ENCODE results near the gene CFAP61. TPM values are rescaled to one million over a fixed set of nuclear protein-coding genes. Genes with fewer than 3 reads are reported as not detected.

CFAP61 gene
- total RNA-seq, 2 experiments from 2014 or later: not detected

DNA sequence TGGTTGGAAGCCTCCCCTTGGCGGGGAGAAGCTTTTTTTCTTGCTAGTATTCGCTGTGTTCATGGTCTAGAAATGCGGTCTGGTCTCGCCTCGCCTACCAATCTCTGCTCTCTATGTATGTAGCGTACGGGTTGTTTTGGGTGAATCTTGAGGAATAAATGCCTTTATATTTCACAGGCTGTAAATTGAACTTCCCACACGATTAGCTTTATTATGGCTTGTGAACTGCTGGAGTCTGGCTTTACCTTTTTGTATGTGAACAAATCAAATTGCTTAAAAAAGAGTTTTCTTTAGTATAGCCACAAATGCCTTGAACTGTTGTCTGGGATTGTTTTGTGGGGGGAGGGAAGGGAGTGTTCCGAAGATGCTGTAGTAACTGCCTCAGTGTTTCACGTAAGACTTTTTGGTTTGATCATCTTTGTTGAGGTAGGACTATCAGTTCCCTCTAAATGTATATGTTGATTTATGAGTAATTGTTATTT, 317.8 kb downstream of the CFAP61 start:
- POLR2A ChIA-PET: no interaction called here

DNA sequence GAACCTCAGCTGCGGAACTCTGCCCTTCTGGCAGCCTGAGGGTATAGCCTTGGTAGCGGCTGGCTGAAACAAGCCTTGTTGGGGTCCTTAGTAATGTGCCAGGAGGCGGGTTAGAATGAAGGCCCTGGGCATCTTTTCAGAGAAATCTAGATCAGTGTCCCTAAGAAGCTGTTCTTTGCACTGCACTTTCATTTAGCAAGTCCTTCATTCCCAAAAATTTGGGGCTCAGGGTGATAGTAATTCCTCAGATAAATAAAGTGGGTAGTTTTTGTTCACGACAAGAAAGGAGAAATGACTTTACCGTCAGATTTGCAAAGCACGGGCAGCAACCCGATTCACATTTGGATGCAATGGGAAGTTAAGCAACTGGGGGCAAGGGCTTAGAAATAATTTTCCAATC, 318.8 kb downstream of the CFAP61 start:
- no peaks in the 10 kb centered on the region for H3K9me3 Mint-ChIP-seq
- ChIA-PET POLR2A (no interaction called here), CTCF (interaction anchor here (1.0 to 1.4 kb wide), 2 partner anchors 81 to 197 kb away, joined by 3 to 4 read pairs; no protein-coding TSS in a partner anchor)
- peaks cover 8% of the 10 kb centered on the region for H3K4me1 Mint-ChIP-seq
- H3K4me3 Mint-ChIP-seq: no peak overlapping the region
- DNase-seq: no peak
- peaks cover 2% of the 10 kb centered on the region for H3K36me3 Mint-ChIP-seq (ENCODE audit: low read depth)
- no peak overlapping the region for H3K27ac Mint-ChIP-seq
- H3K27me3 Mint-ChIP-seq: peaks cover 67% of the 10 kb centered on the region

More for the DNA sequence above, 317.8 kb downstream of the CFAP61 start:
- peaks cover 8% of the 10 kb centered on the region for H3K4me1 Mint-ChIP-seq
- H3K36me3 Mint-ChIP-seq (ENCODE audit: low read depth): peaks cover 2% of the 10 kb centered on the region
- H3K27ac Mint-ChIP-seq: no peak overlapping the region
- peaks cover 69% of the 10 kb centered on the region for H3K27me3 Mint-ChIP-seq
- no peaks in the 10 kb centered on the region for H3K9me3 Mint-ChIP-seq
- CTCF ChIA-PET: interaction anchor here (0.6 kb wide), 2 partner anchors 385 to 448 kb away, joined by 3 read pairs; no protein-coding TSS in a partner anchor
- peak overlapping the region; percentile 24 for H3K4me3 Mint-ChIP-seq
- no peak for DNase-seq

DNA sequence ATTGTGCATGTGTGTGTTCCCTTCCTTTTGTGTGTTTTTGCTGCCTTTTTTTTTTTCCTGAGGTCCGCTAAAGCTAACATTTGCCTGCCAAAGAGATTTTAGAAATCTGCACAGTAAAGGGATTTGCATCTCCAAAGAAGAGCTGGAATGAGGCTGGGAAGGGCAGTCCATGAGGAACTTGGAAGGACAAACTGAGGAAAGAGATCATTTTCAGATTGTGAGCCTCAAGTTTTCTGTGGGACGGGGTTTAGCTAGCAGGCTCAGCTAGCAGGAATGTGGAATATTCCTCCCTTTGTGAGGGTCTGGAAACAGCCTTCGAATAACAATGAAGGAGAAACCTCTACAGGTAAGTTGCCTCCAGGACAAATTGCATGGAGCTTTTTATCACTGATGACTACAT, 319.3 kb downstream of the CFAP61 start:
- CTCF ChIA-PET: interaction anchor here (1.0 to 1.4 kb wide), 2 partner anchors 80 to 197 kb away, joined by 3 to 4 read pairs; no protein-coding TSS in a partner anchor
- no peak overlapping the region for H3K4me3 Mint-ChIP-seq
- no peak overlapping the region for H3K27ac Mint-ChIP-seq
- H3K4me1 Mint-ChIP-seq: peaks cover 7% of the 10 kb centered on the region
- POLR2A ChIA-PET: no interaction called here
- H3K27me3 Mint-ChIP-seq: peaks cover 66% of the 10 kb centered on the region
- H3K36me3 Mint-ChIP-seq (ENCODE audit: low read depth): peaks cover 2% of the 10 kb centered on the region
- DNase-seq: no peak
- H3K9me3 Mint-ChIP-seq: no peaks in the 10 kb centered on the region

DNA sequence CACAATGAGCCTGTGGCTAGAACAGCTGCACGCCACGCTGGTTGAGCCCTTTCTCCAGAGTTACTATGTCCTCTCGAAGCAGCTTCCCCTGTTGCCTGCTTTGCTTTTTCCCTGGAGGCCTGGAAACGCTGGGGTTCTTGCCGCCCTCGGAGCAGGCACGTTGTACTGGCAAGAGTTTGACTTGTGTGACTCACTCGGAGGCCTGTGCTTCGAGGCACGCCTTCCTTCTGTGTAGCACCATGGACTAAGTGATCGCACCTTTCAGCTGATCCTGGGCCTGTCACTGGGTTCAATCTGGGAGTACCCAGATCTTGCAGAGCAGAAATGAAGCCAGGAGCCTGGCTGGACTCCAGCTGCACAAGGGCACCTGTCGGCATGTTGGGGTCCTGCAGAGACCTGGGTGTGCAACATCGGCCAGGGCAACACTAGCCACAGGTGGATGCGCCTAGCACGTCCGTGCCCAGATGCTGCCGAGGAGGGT, 320.8 kb downstream of the CFAP61 start:
- no peak overlapping the region for H3K4me3 Mint-ChIP-seq
- peaks cover 5% of the 10 kb centered on the region for H3K4me1 Mint-ChIP-seq
- no peaks in the 10 kb centered on the region for H3K9me3 Mint-ChIP-seq
- no peak for DNase-seq
- CTCF ChIA-PET: no interaction called here
- POLR2A ChIA-PET: no interaction called here
- H3K27me3 Mint-ChIP-seq: peaks cover 58% of the 10 kb centered on the region
- peaks cover 2% of the 10 kb centered on the region for H3K36me3 Mint-ChIP-seq (ENCODE audit: low read depth)
- no peak overlapping the region for H3K27ac Mint-ChIP-seq

DNA sequence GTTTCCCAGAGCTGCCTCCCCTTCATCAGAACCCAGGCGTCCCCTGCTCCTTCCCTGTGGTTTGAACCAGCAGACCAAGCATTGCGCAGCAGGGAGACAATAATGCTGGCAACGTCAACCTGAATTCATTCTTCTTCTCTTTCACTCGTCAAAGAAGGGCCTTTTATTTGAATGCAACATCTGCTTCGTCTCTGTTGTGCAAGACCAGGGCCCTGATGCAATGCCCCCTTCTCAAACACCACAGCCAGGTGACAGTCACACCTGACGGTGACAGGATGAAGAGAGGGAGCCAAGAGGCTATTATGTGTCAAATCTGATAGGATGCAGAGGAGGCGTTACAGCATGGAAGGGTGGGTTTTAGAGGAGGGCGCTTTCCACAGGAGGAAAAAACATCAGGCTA, 323.5 kb downstream of the CFAP61 start:
- no peaks in the 10 kb centered on the region for H3K36me3 Mint-ChIP-seq (ENCODE audit: low read depth)
- POLR2A ChIA-PET: no interaction called here
- H3K27me3 Mint-ChIP-seq: peaks cover 49% of the 10 kb centered on the region

DNA sequence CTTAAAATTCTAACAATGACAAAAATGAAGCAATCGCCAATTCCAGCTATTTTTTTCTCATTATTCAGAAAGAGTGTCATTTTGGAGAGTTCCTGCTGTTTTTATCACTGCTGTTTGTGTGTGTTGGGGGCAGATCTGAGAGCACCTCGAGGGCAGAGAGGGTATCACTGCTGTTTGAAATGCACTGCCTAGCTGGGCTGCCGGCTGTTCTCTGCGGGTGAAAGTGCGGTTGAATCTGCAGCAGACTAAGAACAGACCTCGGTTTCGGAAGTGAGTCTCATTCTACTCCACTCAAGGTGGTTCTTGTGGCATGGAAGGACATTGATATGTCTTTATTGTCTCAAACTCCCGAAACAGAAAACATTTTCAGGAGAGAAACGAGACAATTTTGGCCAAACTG, 333.9 kb downstream of the CFAP61 start:
- H3K27me3 Mint-ChIP-seq: no peaks in the 10 kb centered on the region
- H3K36me3 Mint-ChIP-seq (ENCODE audit: low read depth): no peaks in the 10 kb centered on the region
- no peak for DNase-seq
- H3K27ac Mint-ChIP-seq: no peak overlapping the region
- H3K4me1 Mint-ChIP-seq: no peaks in the 10 kb centered on the region
- ChIA-PET POLR2A (no interaction called here), CTCF (no interaction called here)
- no peaks in the 10 kb centered on the region for H3K9me3 Mint-ChIP-seq
- H3K4me3 Mint-ChIP-seq: no peak overlapping the region

More for the DNA sequence above, 323.5 kb downstream of the CFAP61 start:
- Mint-ChIP-seq H3K4me1 (no peaks in the 10 kb centered on the region), H3K4me3 (no peak overlapping the region), H3K27ac (no peak overlapping the region), H3K9me3 (peaks cover 2% of the 10 kb centered on the region)
- no peak for DNase-seq
- CTCF ChIA-PET: no interaction called here

DNA sequence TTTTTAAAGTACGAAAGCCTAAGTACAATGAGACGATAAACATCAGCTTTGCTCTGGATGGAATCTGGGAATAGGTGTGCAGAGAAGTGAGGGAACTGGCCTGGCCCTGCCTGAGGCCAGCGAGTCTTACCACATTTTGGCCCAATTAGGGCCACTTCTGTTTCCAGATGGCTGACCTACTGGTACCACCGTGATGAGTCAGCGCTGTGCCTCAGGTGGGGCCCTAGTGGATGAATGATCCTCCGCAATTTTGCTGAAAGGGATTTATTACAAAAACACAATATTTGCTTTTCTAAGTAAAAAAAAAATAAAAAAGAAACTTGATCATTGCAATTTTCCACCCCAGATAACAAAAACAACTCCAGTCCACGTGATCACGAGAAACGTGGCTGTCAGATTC, 338.1 kb downstream of the CFAP61 start:
- Mint-ChIP-seq H3K4me1 (no peaks in the 10 kb centered on the region), H3K9me3 (no peaks in the 10 kb centered on the region), H3K27ac (no peak overlapping the region), H3K4me3 (no peak overlapping the region), H3K36me3 (ENCODE audit: low read depth) (no peaks in the 10 kb centered on the region), H3K27me3 (no peaks in the 10 kb centered on the region)
- CTCF ChIA-PET: no interaction called here
- POLR2A ChIA-PET: no interaction called here
- DNase-seq: no peak

DNA sequence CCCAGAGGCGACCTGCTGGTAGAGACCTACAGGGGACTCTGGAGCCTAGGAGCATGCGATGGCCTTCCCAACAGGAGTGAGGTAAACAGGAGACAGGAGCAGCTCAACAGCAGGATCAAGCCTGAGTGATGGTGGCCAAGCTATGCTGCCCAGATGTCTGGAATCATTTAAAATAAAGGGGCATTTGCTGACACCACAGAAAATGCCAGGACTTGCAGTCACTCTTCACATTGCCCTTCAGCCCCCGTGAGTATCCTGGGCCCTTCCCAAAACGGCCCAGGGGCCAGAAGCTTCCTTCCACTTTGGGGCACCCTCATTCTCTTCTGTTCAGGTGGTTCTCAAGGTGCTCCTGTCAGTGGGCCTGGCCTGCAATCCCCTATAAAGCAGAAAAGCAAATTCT, 338.8 kb downstream of the CFAP61 start:
- H3K27ac Mint-ChIP-seq: no peak overlapping the region
- no peak overlapping the region for H3K4me3 Mint-ChIP-seq
- H3K27me3 Mint-ChIP-seq: no peaks in the 10 kb centered on the region
- DNase-seq: no peak
- POLR2A ChIA-PET: no interaction called here
- no peaks in the 10 kb centered on the region for H3K36me3 Mint-ChIP-seq (ENCODE audit: low read depth)
- CTCF ChIA-PET: no interaction called here
- H3K4me1 Mint-ChIP-seq: no peaks in the 10 kb centered on the region
- no peaks in the 10 kb centered on the region for H3K9me3 Mint-ChIP-seq

DNA sequence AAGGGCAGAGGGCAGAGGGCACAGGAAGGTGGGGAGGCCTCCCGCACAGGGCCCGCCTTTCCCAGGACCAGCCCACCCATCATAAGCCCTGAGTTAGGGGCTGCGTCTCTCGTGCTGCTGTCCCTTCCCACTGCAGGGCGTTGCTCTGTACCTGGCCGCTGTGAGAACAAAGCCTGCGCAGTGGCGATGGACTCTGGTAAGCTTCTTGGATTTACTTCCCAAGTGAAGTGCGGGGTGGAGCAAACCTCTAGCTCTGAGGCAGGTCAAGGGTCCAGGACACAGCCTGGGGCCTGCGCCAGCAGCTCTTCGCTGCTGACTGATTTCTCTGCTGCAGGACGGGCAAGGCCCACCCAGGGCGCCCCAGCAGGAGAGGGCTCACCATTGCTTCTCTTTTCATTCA, 339.4 kb downstream of the CFAP61 start:
- no peaks in the 10 kb centered on the region for H3K27me3 Mint-ChIP-seq
- no peaks in the 10 kb centered on the region for H3K9me3 Mint-ChIP-seq
- H3K27ac Mint-ChIP-seq: no peak overlapping the region
- H3K4me1 Mint-ChIP-seq: no peaks in the 10 kb centered on the region
- H3K4me3 Mint-ChIP-seq: no peak overlapping the region
- ChIA-PET POLR2A (no interaction called here), CTCF (no interaction called here)
- no peak for DNase-seq
- H3K36me3 Mint-ChIP-seq (ENCODE audit: low read depth): no peaks in the 10 kb centered on the region

DNA sequence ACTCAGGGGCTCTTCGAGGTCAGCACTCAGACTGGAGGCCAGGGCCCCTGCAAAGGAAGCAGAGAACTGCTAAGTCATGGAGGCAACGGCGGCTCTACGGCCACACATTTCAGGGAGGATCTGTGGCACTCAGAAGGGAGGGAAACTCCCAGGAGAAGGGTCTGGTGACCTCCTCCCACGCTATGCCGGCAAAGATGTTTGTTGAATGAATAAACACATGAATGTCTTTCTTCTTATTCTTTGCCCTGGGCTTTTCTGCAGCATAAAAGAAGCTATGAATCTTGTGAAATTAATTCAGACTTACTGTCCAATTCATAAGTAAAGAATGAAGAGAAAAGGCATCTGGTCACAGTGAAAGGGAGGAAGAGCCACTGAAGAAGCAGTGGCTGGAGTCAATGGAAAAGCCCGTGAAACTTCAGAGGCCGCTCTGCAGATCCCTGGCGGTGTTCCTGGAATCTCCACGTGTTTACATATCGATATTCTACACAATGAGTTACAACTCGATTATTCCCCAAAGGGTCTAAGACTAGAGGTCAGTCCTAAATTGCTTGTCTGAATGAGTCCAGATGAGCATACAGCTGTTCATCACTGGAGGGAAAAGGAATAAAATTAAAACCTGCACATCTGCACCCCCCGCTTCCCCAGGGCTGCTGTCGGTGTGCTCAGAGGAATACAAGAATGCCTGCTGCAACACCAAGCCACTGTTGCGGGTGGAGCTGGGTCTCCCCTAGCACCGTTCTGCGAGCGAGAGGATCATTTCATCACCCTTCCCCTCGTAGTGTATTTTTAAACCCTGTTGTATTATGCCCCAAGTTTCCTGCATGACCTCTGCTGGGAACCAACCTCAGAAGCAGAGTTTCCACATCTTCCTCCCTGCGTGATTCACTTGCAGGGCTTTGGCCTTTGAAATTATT, 341.1 kb downstream of the CFAP61 start:
- Mint-ChIP-seq H3K4me1 (no peaks in the 10 kb centered on the region), H3K4me3 (no peak overlapping the region), H3K9me3 (no peaks in the 10 kb centered on the region), H3K27ac (no peak overlapping the region), H3K36me3 (ENCODE audit: low read depth) (no peaks in the 10 kb centered on the region), H3K27me3 (no peaks in the 10 kb centered on the region)
- no peak for DNase-seq
- ChIA-PET CTCF (no interaction called here), POLR2A (no interaction called here)

DNA sequence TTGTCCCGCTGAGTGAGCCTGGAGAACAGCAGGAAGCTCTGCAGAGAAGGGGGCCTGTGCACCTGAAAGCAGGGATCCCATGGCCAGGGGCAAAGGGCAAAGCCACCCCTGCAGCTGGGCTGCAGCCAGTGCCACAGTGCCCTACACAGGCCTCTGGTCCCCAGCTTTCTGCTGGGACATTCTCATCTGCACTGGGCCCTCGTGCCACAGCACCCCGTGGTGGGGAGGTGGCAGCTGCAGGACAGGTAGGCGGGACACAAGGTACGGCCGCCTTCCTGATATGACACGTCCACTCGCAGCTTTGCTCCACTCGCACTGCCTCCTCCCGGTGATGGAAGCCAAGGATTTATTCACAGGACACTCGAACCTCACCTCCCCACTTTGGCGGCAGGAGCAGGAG, 342.8 kb downstream of the CFAP61 start:
- Mint-ChIP-seq H3K4me1 (no peaks in the 10 kb centered on the region), H3K27me3 (no peaks in the 10 kb centered on the region), H3K9me3 (no peaks in the 10 kb centered on the region), H3K36me3 (ENCODE audit: low read depth) (no peaks in the 10 kb centered on the region), H3K27ac (no peak overlapping the region), H3K4me3 (no peak overlapping the region)
- CTCF ChIA-PET: no interaction called here
- no peak for DNase-seq
- POLR2A ChIA-PET: no interaction called here

DNA sequence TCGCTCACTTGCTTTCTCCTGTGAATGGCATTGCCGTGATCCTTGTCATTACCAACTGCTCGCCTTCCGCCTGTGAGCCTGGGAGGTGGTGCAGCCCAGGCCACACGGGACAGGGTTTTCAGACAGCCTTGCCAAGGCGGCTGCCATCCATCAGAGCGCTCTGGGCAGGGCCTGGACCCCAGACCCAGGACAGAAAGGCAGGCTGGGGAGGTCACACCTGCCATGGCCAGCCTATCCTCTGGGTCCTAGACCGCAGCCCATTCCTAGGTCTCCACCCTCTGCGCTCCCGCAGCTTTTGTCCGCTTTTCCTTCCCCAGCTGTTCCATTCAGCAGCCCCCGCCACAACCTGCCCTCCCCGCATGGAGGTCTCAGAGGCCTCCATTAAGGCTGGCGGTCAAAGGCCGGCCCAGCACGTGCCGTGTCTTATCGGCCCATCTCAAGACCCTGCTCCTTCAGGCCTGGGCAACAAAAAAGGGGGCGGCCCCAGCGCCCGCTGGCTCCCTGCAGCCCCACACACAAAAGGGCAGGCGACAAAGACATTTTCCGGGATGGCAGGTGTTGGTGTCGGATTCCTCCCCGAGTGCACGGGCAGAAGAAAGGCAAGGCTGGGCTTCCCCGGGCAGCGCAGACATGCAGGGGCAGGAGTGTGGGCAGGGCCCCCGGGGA, 343.7 kb downstream of the CFAP61 start:
- Mint-ChIP-seq H3K27me3 (no peaks in the 10 kb centered on the region), H3K36me3 (ENCODE audit: low read depth) (no peaks in the 10 kb centered on the region), H3K27ac (no peak overlapping the region), H3K9me3 (no peaks in the 10 kb centered on the region), H3K4me3 (no peak overlapping the region), H3K4me1 (no peaks in the 10 kb centered on the region)
- ChIA-PET POLR2A (no interaction called here), CTCF (no interaction called here)
- DNase-seq: no peak

DNA sequence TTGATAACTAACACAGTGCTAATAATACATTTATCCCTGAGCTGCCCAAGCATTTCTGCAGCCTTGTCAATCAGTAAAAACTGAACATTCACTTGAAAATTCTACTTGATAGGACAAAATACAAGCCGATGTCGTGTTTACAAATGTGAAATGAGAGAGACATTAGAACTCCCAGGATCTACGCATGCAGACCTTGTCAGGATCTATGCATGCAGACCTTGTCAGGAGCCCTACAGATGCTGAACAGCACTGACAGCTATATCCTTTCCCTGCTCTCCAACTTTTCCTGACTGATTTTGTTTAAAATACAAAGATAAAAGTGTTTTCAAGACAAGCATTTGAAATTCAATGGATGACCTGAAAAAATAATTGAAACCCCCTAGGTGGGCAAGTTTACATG, 344.5 kb downstream of the CFAP61 start:
- CTCF ChIA-PET: no interaction called here
- Mint-ChIP-seq H3K27ac (no peak overlapping the region), H3K4me1 (no peaks in the 10 kb centered on the region), H3K36me3 (ENCODE audit: low read depth) (no peaks in the 10 kb centered on the region), H3K4me3 (no peak overlapping the region), H3K27me3 (no peaks in the 10 kb centered on the region), H3K9me3 (no peaks in the 10 kb centered on the region)
- DNase-seq: no peak
- POLR2A ChIA-PET: no interaction called here

All from activated CD4-positive, alpha-beta memory T cell treated with anti-CD3 and anti-CD28 coated beads, Interleukin-2, amount 10 ng/mL, durations not matched to agents 7 days and 5 days (primary cell).